ENCODE data around the gene EPB41L3.

DNA sequence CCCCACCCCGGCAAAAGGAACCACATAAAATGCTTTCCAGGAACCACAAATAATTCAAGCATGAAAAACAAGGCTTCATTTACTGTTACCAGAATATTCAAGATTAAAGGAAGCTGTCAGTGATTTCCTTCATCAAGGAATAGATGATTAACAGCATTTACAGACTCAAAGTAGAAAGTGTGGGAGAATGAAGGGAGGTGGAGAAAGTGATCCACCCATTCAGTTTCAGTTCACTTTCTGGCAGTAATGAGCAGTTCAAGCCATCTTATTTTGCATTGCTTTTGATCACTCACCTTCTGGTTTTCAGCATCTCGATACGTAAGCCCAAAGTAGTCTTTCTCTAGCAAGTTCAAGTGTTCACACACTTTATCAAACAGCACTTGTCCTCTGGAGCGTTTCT lies 99.0 kb downstream of the EPB41L3 start:
- TF ChIP-seq CTCF (tag by site-specific recombination; IDR thresholded peaks at IDR 0.05), result no peak
- no peak for TF ChIP-seq HIC1 (tag by site-specific recombination; IDR thresholded peaks at IDR 0.05)
- no peak for TF ChIP-seq ZNF561 (tag by site-specific recombination; IDR thresholded peaks at IDR 0.05; ENCODE audit: borderline replicate concordance)
- no peak for TF ChIP-seq ZNF670 (tag by site-specific recombination; IDR thresholded peaks at IDR 0.05; ENCODE audit: low read depth)
- TF ChIP-seq, protein P1, sequence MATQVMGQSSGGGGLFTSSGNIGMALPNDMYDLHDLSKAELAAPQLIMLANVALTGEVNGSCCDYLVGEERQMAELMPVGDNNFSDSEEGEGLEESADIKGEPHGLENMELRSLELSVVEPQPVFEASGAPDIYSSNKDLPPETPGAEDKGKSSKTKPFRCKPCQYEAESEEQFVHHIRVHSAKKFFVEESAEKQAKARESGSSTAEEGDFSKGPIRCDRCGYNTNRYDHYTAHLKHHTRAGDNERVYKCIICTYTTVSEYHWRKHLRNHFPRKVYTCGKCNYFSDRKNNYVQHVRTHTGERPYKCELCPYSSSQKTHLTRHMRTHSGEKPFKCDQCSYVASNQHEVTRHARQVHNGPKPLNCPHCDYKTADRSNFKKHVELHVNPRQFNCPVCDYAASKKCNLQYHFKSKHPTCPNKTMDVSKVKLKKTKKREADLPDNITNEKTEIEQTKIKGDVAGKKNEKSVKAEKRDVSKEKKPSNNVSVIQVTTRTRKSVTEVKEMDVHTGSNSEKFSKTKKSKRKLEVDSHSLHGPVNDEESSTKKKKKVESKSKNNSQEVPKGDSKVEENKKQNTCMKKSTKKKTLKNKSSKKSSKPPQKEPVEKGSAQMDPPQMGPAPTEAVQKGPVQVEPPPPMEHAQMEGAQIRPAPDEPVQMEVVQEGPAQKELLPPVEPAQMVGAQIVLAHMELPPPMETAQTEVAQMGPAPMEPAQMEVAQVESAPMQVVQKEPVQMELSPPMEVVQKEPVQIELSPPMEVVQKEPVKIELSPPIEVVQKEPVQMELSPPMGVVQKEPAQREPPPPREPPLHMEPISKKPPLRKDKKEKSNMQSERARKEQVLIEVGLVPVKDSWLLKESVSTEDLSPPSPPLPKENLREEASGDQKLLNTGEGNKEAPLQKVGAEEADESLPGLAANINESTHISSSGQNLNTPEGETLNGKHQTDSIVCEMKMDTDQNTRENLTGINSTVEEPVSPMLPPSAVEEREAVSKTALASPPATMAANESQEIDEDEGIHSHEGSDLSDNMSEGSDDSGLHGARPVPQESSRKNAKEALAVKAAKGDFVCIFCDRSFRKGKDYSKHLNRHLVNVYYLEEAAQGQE (tag by site-specific recombination; IDR thresholded peaks at IDR 0.05), result no peak
- no peak for TF ChIP-seq ZBTB8A (tag by site-specific recombination; IDR thresholded peaks at IDR 0.05)
- no peak for TF ChIP-seq MZF1 (tag by site-specific recombination; IDR thresholded peaks at IDR 0.05; ENCODE audit: borderline replicate concordance)
- TF ChIP-seq, protein P2, sequence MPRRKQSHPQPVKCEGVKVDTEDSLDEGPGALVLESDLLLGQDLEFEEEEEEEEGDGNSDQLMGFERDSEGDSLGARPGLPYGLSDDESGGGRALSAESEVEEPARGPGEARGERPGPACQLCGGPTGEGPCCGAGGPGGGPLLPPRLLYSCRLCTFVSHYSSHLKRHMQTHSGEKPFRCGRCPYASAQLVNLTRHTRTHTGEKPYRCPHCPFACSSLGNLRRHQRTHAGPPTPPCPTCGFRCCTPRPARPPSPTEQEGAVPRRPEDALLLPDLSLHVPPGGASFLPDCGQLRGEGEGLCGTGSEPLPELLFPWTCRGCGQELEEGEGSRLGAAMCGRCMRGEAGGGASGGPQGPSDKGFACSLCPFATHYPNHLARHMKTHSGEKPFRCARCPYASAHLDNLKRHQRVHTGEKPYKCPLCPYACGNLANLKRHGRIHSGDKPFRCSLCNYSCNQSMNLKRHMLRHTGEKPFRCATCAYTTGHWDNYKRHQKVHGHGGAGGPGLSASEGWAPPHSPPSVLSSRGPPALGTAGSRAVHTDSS (tag by site-specific recombination; IDR thresholded peaks at IDR 0.05), result no peak
- TF ChIP-seq ZNF366 (tag by site-specific recombination; conservative IDR thresholded peaks at IDR 0.05), result no peak
- no peak for TF ChIP-seq ZNF26 (tag by site-specific recombination; IDR thresholded peaks at IDR 0.05)
- TF ChIP-seq, protein P3, sequence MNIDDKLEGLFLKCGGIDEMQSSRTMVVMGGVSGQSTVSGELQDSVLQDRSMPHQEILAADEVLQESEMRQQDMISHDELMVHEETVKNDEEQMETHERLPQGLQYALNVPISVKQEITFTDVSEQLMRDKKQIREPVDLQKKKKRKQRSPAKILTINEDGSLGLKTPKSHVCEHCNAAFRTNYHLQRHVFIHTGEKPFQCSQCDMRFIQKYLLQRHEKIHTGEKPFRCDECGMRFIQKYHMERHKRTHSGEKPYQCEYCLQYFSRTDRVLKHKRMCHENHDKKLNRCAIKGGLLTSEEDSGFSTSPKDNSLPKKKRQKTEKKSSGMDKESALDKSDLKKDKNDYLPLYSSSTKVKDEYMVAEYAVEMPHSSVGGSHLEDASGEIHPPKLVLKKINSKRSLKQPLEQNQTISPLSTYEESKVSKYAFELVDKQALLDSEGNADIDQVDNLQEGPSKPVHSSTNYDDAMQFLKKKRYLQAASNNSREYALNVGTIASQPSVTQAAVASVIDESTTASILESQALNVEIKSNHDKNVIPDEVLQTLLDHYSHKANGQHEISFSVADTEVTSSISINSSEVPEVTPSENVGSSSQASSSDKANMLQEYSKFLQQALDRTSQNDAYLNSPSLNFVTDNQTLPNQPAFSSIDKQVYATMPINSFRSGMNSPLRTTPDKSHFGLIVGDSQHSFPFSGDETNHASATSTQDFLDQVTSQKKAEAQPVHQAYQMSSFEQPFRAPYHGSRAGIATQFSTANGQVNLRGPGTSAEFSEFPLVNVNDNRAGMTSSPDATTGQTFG (tag by site-specific recombination; IDR thresholded peaks at IDR 0.05; ENCODE audit: borderline replicate concordance), result no peak
- no peak for TF ChIP-seq BCL11A (tag by site-specific recombination; IDR thresholded peaks at IDR 0.05; ENCODE audit: low read depth)
- no peak for TF ChIP-seq KLF16 (tag by site-specific recombination; IDR thresholded peaks at IDR 0.05)
- TF ChIP-seq ZNF274 (IDR thresholded peaks at IDR 0.05; ENCODE audit: low read length), result no peak
- no peak for TF ChIP-seq ZNF274 (tag by site-specific recombination; IDR thresholded peaks at IDR 0.05; ENCODE audit: borderline replicate concordance)
